Measurements from ENCODE around the gene HEBP2. TPM values are rescaled to one million over a fixed set of nuclear protein-coding genes. Genes with fewer than 3 reads are reported as not detected.
A peak's percentile ranks its signal among the peaks of the same experiment; 100 is the strongest.

Gene HEBP2
- total and polyA plus RNA-seq, 2 of the 13 experiments (the other 11 are each of a cell fraction or from before 2014, with no cell fraction given) = 16.0 to 72.8 TPM

DNA sequence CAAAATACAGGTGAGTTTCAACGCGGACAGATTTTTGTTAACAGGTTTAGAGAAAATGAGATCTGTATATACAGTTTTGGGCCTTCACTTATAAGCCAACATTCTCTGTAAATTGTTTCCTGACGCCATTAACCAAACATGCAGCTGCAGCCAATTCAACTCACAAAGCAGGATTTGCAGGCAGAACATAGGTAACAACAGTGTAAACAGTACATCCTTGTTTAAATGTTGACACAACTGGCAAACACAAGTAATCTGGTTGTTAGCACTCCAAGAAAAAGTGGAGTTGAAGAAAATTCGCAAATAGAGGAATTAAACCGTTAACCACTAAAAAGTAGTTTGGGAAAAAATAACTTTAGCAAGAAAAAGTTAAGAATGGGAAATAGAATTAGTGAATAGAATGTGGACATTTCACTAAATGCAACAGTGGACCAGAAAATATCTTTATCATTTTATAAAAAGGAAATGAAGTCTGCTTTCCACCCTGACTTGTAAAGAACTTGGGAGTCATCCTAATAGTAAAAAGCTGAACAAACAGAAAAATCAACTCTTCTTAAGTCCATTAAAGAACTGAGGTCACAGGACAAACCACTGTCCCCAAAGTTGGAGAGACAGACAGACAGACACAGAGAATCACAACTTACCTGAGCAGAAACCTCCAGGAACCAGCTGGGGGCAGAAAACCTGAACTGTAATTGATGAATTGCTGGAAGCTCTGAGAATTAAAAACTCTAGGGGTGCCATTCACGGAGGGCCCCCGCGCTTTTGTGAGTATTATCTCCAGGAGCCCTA is 16.2 kb upstream of the HEBP2 start:
- no peak for FAIRE-seq
- ATAC-seq = peak; percentile 85
- no TSS peak for BruUV-seq (replicated peaks)
- peak; percentile 65 for DNase-seq (ENCODE audit: low spot score)
- Histone ChIP-seq H3K36me3 (replicated peaks in 1 of 2; ENCODE audit: control insufficient read depth in 1 of 2, insufficient read depth in 2 of 2, low read length in 2 of 2) (no peaks in the 10 kb centered on the region), H3K79me2 (ENCODE audit: insufficient read depth, low read length) (no peaks in the 10 kb centered on the region), H3K4me3 (replicated peaks in 1 of 3; ENCODE audit: insufficient read depth in 1 of 3, low read depth in 2 of 3, low read length in 3 of 3) (no peak overlapping the region), H3K4me1 (ENCODE audit: insufficient read depth, low read length) (peaks cover 27% of the 10 kb centered on the region), H3K27me3 (ENCODE audit: control insufficient read depth in 1 of 2, insufficient read depth in 2 of 2, low read length in 2 of 2) (peaks cover 0 to 11% of the 10 kb centered on the region in 2 experiments; a peak in 4 of 5 replicates), H2AFZ (ENCODE audit: low read length) (no peak overlapping the region), H3K9me3 (ENCODE audit: low read length) (no peaks in the 10 kb centered on the region), H3K9ac (ENCODE audit: insufficient read depth, low read depth, low read length) (no peak overlapping the region), H3K27ac (ENCODE audit: extremely low read length, insufficient read depth, low read length) (no peak overlapping the region), H4K20me1 (ENCODE audit: insufficient read depth, low read length) (no peaks in the 10 kb centered on the region), H3K4me2 (ENCODE audit: low read depth, low read length) (peak overlapping the region; percentile 33; the same call in 1 of the 2 replicates)
- WGBS (ENCODE audit: low lambda C conversion rate) = 21% methylated on average over 8 of the region's 8 CpGs
- intact Hi-C loops (cut with micrococcal nuclease; ENCODE audit: unreplicated experiment) = no loop called here
- in situ Hi-C loops (cut with HindIII; ENCODE audit: extremely low pct_ligation_motif_present, low pct_unique_long_range_greater_than_20kb) = no loop called here
- POLR2A ChIA-PET = interaction anchor here (0.5 kb wide), 1 partner anchor 17 kb away, joined by 3 read pairs; no protein-coding TSS in a partner anchor
- CTCF ChIA-PET (ENCODE audit: low intra/inter-chr PET ratio, low total read pairs) = no interaction called here
- TF ChIP-seq, protein P1, sequence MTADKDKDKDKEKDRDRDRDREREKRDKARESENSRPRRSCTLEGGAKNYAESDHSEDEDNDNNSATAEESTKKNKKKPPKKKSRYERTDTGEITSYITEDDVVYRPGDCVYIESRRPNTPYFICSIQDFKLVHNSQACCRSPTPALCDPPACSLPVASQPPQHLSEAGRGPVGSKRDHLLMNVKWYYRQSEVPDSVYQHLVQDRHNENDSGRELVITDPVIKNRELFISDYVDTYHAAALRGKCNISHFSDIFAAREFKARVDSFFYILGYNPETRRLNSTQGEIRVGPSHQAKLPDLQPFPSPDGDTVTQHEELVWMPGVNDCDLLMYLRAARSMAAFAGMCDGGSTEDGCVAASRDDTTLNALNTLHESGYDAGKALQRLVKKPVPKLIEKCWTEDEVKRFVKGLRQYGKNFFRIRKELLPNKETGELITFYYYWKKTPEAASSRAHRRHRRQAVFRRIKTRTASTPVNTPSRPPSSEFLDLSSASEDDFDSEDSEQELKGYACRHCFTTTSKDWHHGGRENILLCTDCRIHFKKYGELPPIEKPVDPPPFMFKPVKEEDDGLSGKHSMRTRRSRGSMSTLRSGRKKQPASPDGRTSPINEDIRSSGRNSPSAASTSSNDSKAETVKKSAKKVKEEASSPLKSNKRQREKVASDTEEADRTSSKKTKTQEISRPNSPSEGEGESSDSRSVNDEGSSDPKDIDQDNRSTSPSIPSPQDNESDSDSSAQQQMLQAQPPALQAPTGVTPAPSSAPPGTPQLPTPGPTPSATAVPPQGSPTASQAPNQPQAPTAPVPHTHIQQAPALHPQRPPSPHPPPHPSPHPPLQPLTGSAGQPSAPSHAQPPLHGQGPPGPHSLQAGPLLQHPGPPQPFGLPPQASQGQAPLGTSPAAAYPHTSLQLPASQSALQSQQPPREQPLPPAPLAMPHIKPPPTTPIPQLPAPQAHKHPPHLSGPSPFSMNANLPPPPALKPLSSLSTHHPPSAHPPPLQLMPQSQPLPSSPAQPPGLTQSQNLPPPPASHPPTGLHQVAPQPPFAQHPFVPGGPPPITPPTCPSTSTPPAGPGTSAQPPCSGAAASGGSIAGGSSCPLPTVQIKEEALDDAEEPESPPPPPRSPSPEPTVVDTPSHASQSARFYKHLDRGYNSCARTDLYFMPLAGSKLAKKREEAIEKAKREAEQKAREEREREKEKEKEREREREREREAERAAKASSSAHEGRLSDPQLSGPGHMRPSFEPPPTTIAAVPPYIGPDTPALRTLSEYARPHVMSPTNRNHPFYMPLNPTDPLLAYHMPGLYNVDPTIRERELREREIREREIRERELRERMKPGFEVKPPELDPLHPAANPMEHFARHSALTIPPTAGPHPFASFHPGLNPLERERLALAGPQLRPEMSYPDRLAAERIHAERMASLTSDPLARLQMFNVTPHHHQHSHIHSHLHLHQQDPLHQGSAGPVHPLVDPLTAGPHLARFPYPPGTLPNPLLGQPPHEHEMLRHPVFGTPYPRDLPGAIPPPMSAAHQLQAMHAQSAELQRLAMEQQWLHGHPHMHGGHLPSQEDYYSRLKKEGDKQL (CRISPR knock-in tag; IDR thresholded peaks at IDR 0.05; ENCODE audit: low read depth) = 0 out of 2 replicates have a peak, but pooled peaks have one; percentile 35
- TF ChIP-seq CENPBD1 (CRISPR knock-in tag; IDR thresholded peaks at IDR 0.05; ENCODE audit: borderline replicate concordance, low read depth) (no peak), ZFX (CRISPR knock-in tag; IDR thresholded peaks at IDR 0.05; ENCODE audit: low read depth) (no peak), TEAD3 (CRISPR knock-in tag; optimal IDR thresholded peaks at IDR 0.05; ENCODE audit: borderline replicate concordance) (peak; percentile 27), KDM5A (IDR thresholded peaks at IDR 0.05; ENCODE audit: borderline replicate concordance, low read length) (no peak), SRSF9 (IDR thresholded peaks at IDR 0.05; ENCODE audit: borderline replicate concordance, insufficient read depth, low read depth, low read length, poor library complexity, severe bottlenecking) (no peak), NFIC (IDR thresholded peaks at IDR 0.05; ENCODE audit: low read length) (peak; percentile 65; the same call in 1 of the 2 replicates), ZNF343 (CRISPR knock-in tag; IDR thresholded peaks at IDR 0.05) (no peak), ATF2 (CRISPR knock-in tag; IDR thresholded peaks at IDR 0.05) (no peak), FOXO1 (CRISPR knock-in tag; IDR thresholded peaks at IDR 0.05) (peak; percentile 36; the same call in 1 of the 2 replicates), NR2F6 (IDR thresholded peaks at IDR 0.05) (no peak), NR2F6 (CRISPR knock-in tag; IDR thresholded peaks at IDR 0.05) (0 out of 2 replicates have a peak, but pooled peaks have one; percentile 8), SMARCE1 (IDR thresholded peaks at IDR 0.05; ENCODE audit: borderline replicate concordance) (no peak), DMTF1 (CRISPR knock-in tag; IDR thresholded peaks at IDR 0.05) (no peak)
